Stimulated activated CD8-positive, alpha-beta memory T cell treated with anti-CD3 and anti-CD28 coated beads, Interleukin-15, amount 100 ng/mL, for 24 hours (primary cell): ENCODE measurements around the gene KRTAP1-3.
"Not testable (repeated sequence)": the region's sequence is repeated elsewhere in the genome, so short reads cannot be mapped to it uniquely, and the experiment has no call there.

Experiments used
- DNase-seq: peaks from one replicate; pipeline ENCODE4 v3.0.0-alpha.2; 2020; ENCODE audit warnings: low read depth

KRTAP1-3 gene

GRCh38 chr17:41009936-41010335, 24.7 kb downstream of the KRTAP1-3 start:
- DNase-seq: no peak

DNA sequence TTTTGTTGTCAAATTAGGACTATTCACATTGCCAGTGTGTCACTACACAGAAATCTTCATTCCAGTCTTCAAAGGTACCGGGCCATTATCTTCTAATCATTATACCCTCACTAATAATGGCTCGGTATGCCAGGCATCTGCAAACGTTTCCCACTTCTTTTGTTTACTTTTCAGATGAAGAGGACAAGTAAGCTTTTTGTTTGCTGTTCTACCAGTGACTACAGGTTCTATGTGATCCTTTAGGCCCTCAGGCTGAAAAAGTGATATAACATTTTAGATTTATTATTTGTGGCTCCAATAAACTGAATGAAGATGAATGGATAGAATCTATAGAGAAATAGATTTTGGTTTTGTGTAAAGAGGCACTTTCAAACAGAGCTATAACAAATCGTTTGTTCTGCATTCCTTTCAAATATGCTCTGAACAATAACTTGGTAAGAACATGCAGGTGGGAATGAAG, 25.3 kb downstream of the KRTAP1-3 start:
- no peak for DNase-seq

DNA sequence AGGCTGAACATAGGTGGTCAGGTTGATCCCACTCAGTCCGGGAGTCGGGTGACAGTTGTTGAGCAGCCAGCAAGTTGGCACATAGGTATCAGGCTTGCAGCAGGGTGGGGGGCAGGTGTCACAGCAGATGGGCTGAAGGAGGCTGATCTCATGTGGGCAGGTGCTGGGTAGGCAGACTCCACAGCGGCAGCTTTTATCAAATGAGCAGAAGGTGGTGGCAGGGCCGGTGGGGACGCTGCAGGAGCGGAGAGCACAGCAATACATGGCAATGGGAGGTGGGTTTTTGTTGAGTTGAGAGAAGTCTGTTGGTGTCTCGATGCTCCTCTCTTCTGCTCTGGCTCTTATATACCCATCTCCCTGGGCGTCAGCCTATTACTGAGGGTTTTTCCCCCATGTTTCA, 25.9 kb downstream of the KRTAP1-3 start, which contains the start of gene KRTAP3-1:
TSS of gene KRTAP3-1 (minus strand) at position 318 of the 400 bp plus-strand sequence. CDS start at position 264, 54 bp downstream.
- no peak for DNase-seq

DNA sequence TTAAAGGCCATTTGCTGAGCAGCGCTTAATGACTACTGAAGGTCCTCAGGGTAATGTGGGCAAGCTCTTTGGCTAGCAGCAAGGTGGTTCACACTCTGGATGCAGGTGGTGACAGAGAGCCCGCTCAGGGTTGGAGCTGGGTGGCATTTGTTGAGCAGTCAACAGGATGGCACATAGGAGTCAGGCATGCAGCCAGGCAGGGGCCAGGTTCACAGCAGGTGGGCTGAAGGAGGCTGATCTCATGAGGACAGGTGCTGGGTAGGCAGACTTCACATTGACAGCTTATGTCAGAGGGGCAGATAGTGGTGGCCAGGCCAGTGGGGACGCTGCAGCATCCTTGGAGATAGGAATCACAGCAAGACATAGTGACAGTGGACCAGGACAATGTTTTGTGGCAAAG, 30.3 kb downstream of the KRTAP1-3 start:
- DNase-seq: no peak

DNA sequence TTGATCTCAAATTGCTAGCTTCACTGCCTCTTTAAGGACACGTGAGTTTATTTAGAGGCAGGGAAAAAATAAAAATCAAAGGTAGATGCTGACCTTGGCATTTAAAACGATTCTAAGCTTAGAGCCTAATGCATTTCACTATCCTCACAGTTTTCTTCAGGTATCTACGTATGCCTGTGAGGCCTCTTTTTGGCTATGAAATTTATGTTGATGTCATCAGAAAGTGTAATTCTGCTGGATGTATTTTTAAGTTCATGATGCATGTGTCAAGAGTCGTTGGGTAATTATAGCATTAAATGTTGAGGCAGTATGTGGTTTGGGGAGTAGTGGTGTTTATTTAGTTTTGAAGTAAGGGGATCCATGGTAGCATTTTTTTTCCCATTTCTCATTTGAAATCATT, 30.7 kb downstream of the KRTAP1-3 start:
- DNase-seq: no peak

- DNase-seq: no peak
These were observed 31.9 kb downstream of the KRTAP1-3 start for GRCh38 chr17:41002814-41003213.

DNA sequence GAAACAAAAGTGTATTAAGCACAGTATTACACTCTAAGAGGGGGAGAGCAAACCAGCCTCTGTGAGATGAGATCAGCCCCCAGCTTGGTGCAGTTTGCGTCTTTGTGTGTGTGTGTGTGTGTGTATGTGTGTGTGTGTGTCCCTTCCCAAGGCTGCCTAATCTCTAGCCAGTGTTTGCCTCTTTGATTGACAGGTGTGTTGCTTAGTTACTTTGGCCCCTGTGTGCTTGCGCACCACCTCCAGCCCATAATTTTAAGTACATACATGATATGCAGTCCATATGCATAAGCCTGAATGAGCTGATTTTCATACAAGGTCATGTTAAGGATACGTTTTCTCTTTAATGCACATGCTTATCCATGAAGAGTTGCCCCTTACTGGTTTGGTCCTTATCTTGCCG, 32.9 kb downstream of the KRTAP1-3 start:
- no peak for DNase-seq

GRCh38 chr17:40999563-40999962, 35.1 kb downstream of the KRTAP1-3 start, which contains the start of gene KRTAP3-2:
Gene KRTAP3-2, minus strand, starts transcription at chr17:40999906. Its CDS starts 53 bp downstream, at chr17:40999853.
- DNase-seq: not testable (repeated sequence)

DNA sequence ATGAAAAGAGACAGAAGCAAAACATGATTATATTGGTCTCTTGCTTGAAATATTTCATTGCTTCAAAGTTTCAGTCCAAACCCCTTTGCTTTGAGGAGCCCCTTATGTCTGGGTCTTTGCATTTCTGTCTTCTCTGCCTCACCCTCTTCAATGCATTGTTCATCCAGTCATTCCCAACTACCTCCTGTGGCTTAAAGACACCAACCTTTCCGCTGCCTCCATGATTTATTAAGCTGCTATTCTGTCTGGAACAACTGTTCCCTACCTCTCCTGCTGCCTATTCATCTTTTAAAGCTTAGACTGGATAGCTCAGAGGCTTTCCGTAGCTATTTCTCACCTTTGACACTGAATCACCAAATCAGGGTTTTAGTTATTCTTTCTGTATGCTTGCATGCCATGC, 37.3 kb downstream of the KRTAP1-3 start:
- DNase-seq: no peak

GRCh38 chr17:40996829-40997228, 37.8 kb downstream of the KRTAP1-3 start:
- no peak for DNase-seq

GRCh38 chr17:40995116-40995515, 39.6 kb downstream of the KRTAP1-3 start:
- no peak for DNase-seq

DNA sequence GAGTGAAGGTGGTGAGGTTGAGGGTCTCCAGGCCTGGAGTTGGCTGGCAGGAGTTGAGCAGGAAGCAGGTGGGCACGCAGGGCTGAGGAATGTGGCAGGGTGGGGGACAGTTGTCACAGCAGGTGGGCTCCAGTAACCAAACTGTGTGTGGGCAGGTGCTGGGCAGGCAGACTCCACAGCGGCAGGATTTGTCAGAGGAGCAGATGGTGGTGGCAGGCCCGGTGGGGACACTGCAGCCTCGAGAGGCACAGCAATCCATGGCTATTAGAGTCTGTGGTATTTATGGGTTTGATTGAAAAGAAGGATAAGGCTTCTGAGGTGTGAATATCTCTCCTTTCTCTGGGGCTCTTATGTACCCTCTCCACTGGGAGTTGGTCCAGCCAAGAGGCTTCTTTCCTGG, 40.8 kb downstream of the KRTAP1-3 start, which contains the start of gene KRTAP3-3:
TSS of gene KRTAP3-3 (minus strand) at position 326 of the 400 bp plus-strand sequence. CDS start at position 259, 67 bp downstream.
- DNase-seq: no peak

DNA sequence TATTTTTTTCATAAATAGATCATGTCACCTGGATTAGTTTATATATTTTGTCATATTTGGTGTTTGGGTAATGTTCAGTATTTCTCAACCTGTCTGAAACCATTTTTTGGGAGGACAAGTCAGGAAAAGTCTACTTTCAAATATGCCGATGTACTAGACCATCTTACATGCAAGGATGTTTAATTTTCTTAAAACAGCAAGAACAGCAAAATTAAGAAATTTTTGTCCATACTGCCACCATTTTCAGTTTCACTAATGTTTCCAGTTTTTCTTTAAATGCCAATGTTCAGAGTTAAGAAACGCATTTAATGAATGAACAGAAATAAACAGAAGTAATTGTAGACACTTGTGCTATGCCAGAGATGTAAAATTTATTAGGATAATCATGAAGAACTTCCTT, 41.6 kb downstream of the KRTAP1-3 start:
- DNase-seq: no peak

- no peak for DNase-seq
These were observed 42.0 kb downstream of the KRTAP1-3 start for GRCh38 chr17:40992666-40993065.

DNA sequence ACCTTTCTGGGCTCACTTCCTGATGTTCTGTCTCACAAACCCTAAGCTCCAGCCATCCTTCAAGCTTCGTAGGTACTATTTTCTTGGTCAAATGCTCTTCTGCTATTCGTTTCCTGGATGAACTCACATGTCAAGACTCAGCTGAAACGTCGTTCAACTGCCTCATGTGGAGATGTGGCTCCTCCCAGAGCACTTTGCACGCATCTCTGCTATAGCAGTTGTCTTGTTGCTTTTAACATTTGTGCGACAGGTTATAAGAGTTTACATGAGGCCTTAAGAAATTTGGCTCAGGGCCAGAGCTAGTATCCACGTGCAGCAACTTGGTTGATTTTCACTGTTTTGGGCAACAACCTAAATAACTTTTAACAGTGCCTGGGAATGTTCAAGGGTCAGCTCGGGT, 47.8 kb downstream of the KRTAP1-3 start:
- no peak for DNase-seq

- no peak for DNase-seq
These were observed 50.4 kb downstream of the KRTAP1-3 start, which contains the start of gene KRT40 for GRCh38 chr17:40984226-40984625. Gene KRT40, minus strand, starts transcription at chr17:40984326. Its CDS starts 53 bp downstream, at chr17:40984273.
